Esophagus muscularis mucosa (tissue), 4 donors: ENCODE data around the gene DNASE1L2.

Experiments used
- CTCF ChIP-seq, 3 experiments: fragments of 200-600 bp in 2 of 3; fragments of 450-650 bp in 1 of 3; sonication (generic) in 2 of 3; IDR thresholded peaks; one replicate each; pipeline ENCODE4 v1.5.1; 2017 to 2019; ENCODE audit warnings: antibody characterized with exemption in 3 of 3, mild to moderate bottlenecking in 2 of 3, moderate library complexity in 1 of 3
- EP300 ChIP-seq: sonication (generic); formaldehyde crosslinking; IDR thresholded peaks from one replicate; pipeline ENCODE4 v1.6.1; 2017; ENCODE audit warnings: antibody characterized with exemption
- POLR2A ChIP-seq: fragments of 450-650 bp; IDR thresholded peaks from one replicate; pipeline ENCODE4 v1.6.1; 2017; ENCODE audit warnings: antibody characterized with exemption, moderate library complexity, mild to moderate bottlenecking, low read depth
- POLR2AphosphoS5 ChIP-seq, 2 donors: sonication (generic); formaldehyde crosslinking; IDR thresholded peaks; one replicate each; pipeline ENCODE4 v1.6.1; 2017; ENCODE audit warnings: antibody characterized with exemption in 2 of 2

GRCh38 chr16:2214719-2214968, 21.6 kb upstream of the DNASE1L2 start, which contains the start of gene PGP:
- TF ChIP-seq CTCF (IDR thresholded peaks at IDR 0.05) (no peak), EP300 (no peak), POLR2A (no peak), POLR2AphosphoS5 (IDR thresholded peaks at IDR 0.05) (no peak)
